CMK (cell line): ENCODE measurements around the gene WT1.
"Not testable (repeated sequence)": the region's sequence is repeated elsewhere in the genome, so short reads cannot be mapped to it uniquely, and the experiment has no call there.

Source experiments
- DNase-seq: peaks from one replicate; pipeline ENCODE4 v3.0.0-alpha.2; 2010; ENCODE audit warnings: low read depth

WT1 gene

DNA sequence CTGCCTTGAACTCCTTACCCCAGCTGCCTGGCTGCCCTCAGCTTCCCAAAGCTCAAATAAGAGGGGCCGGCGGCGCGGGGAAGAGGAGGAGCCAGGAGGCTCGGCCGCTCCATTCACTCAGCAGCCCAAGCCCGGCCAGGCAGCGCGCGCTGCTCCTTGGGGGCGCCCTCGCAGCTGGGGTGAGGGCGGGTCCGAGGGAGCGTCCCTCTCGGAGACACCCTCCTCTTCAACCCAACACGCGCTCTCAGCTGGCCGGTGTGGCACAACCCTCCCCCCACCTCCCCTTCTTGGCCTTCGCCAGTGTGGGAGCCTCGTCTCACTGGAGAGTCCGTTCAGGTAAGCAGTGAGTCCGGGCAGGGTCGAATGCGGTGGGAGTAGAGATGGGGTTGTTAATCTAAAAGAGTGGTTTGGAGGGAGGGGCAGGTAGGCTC, at the start of gene WT1:
Gene WT1 (minus strand): TSS at position 29 of the 431 bp plus-strand sequence.
- DNase-seq = peak; percentile 53

DNA sequence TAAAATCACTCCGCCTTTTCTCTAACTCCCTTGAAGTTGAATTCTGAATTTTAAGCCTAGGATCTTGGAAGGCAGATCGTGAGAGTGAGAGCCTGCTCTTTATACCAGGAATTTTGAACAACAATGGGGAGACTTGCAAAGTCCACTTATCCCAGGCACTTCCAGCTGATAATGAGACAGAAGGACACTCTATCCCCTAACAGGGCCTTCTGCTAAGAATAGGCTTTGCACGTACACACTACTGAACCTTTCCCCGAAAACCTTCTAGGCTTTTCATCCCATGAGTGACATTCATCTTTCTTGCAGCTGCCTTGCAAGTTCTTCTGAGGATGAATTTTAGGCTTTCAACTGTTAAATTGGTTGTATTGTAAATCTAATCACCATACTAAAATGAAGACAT, 44.0 kb upstream of the WT1 start:
- no peak for DNase-seq

DNA sequence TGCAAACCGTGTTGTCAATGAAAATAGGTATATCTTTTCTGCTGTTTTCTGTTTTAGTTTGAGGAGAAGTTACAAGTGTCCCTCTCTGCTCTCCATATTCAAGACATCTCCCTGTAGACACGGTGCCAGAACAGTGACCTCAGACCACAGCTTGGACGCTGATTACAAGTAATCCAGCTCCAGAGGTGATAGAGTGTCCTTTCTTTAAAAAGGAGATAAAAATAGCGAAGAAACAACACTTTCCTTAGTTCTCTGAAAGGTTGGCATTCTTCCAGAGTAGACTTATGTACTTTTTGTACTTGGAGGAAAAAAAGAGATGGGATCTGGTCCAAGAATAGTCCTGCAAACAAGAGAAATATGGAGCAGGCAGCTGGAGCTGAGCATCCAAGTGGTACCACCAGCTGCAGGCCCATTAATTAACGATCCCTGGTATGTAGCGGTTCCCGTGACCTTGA, 43.0 kb upstream of the WT1 start:
- no peak for DNase-seq

DNA sequence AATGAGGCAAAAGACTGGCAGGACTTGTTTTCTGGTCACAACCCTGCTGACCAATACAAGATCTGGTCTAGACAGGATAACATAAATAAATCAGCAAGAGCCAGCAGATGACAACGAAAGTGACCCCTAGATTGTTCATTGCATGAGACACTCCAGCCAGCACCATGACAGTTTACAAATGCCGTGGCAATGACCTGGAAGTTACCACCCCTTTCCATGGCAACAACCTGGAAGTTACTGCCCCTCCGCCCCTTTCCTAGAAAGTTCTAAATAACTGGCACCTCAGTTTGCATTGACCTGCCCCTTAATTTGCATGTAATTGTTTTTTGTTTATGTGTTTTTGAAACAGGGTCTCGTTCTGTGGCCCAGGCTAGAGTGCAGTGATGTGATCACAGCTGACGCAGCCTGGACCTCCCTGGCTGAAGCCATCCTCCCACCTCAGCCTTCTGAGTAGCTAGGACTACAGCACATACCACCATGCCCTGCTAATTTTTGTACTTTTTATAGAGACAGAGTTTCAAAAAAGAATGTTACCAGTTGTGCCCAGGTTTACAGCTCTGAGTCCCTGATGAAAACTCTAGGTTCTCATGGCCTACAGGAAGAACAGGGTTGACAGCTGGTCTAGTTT, 38.1 kb upstream of the WT1 start:
- DNase-seq = no peak

DNA sequence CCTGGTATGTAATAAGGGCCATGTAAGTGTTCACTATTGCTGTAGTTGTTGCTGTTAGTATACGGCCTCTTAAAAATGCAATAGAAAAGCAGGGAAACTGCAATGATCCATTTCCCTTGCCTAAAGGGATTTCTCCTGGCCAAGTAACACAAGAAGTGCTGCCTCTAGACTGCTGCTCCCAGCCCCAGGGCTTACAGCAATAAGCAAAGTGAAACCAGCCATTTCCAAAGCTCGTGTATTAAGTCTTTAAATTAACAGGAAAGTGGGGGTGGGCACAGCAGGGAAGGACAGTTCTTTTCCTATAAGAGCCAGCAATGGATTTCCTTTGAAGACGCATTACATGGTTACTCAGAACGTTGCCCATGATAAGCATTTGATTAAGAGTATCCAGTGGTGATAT, 36.9 kb upstream of the WT1 start:
- no peak for DNase-seq

DNA sequence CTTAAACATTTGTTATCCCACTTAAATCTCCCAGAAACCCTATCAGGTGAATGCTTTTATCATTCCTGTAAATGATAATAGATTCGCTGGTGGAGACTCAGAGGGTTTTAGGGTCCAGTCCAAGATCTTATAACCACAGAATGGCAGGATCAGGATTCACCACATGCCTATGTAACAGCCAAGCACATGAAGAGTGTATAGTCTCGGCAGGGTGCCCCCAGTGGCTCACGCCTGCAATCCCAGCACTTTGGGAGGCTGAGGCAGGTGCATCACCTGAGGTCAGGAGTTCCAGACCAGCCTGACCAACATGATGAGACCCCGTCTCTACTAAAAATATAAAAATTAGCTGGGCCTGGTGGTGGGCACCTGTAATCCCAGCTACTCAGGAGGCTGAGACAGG, 36.2 kb upstream of the WT1 start:
- not testable (repeated sequence) for DNase-seq

DNA sequence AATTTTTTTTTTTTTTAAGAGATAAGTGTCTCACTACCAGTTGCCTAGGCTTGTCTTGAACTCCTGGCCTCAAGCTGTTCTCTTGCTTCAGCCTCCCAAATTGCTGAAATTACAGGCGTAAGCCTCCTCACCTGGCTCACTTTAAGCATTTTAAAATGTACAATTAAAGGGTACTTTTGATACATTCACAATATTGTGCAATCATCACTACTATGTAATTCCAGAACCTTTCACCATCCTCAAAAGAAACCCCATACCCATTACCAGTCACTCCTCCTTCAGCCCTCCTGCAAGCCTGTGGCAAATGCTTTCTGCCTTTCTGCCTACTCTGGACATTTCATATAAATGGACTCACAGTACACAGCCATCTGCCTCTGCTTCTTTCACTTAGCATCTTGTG, 34.5 kb upstream of the WT1 start:
- DNase-seq = no peak

DNA sequence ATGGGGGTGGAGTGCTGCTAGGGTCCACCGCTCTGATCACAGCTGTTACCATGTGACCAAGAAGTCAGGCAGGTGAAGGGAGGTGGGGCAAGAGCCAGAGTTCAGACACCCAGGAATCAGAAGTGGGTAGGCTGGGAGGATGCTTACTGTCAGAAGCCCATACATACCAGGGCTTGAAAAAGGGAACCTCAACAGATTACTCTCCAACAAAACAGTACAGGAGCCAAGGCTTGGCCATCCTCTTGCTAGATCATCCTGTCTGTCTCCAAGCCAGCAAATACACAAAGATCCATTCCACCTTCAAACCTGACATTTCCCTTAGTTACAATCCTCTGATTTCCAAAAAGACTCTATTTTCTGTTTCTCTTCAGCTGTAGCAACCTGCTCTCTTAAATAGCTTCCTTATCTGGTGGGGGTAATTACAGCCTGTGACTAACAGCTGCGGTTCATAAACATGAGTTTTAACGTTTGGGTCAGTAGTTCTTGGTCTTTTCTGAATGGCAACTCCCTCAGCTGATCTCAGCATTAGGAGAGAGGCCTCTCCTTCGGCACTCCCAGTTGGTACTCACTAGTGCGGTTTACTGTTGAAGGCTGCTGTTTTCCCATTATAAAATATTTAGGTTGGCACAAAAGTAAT, 31.1 kb upstream of the WT1 start:
- DNase-seq = no peak

DNA sequence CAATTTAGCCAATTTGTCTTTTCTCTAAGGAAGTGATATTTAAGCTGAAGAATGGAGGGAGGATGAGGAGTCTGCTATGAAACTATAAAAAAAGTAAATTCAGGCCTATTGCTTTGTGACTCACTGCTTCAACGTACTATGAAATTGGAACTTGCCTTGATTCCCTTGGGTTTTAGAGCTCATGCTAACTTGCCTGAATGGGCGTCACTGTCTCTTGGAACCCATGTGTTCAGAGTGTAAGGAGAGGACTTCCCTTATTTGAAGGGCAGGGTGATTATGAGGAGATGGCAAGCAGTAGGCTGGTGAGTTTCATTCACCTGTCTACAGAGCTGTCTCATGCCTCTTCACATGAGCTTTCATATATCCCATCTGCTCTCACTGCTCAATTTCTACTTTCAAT, 28.7 kb upstream of the WT1 start:
- DNase-seq = no peak

DNA sequence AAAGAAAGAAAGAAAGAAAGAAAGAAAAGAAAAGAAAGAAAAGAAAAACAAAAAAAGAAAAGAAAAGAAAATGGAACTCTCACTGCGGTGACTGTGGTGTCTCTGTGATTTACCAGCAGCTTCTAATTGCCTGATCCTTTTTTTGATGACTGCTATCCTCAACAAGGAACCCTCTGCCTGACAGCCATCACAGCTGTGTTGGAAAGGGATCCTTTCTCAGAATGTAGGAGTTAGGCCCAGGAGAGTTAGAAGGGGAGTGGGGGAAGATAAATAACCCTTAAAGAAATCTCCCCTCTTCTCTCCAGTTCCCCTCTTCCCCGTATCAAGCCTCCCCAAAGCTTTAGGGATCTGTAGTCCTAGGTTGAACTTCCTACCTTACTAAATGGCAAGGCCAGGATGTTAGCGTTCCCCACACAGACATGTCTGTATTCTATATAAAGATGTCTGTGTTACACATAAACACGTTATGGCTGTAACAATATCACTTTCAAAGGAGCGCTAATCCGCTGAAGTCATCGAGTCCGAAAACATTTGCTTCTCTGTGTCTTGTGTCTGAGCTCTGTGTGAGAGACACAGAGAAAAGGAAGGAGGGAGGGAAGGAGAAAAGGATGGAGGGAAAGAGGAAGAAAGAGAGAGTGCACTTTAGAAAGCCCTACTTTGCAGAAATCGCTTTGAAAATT, 26.8 kb upstream of the WT1 start:
- DNase-seq = no peak

DNA sequence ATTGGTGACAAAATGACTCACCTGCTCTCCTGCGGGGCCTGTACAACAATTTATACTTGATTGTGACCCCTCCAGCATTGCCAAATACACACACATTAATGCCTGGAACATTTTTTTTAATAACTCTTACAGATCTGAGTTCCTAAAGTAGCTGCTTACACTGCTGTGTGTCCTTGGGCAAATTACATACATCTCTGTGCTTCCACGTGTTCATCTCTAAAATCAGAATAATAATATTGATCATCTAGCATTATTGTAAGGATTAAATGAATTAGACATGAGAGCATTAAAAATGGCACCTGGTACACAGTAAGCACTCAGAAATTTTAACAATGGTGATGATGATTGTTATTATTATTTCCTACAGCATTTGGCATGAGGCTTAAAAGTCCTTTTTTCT, 21.5 kb upstream of the WT1 start:
- no peak for DNase-seq

DNA sequence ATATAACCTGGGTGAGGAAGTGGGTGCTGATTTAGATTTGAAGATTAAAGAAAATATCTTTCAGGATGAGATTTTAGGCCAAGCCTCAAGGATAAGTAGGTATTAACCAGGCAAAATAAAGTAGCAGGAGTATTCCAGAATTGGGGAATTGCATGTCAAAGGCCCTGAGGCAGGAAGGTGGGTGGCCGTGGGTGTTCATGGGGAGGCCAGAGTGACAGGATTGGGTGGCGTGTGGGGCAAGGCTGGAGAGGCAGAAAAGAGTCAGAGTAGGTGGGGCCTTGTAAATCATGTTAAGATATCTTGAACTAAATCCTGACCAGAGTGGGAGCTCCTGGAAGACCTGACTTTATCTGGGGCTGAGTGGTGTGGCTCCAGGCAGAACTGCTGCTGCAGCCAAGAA, 19.7 kb upstream of the WT1 start:
- no peak for DNase-seq

DNA sequence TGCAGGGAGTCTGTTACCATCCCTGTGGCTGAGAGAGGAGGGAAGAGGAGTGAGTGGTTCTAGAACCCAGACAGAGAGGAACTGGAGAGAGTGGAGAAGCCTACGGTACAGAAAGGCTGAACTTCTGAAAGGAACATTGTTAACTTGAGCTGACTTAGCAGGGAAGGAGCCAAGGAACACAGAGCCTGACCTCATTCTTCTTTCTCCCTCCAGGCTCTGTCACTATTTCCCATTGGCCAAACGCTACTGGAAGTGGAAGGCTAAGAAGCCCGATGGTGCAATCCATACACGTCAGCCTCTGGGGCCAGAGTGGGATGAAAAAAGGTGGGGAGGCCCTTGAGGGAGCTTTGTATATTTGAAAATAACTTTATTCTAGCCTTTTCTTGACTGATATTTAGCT, 16.5 kb upstream of the WT1 start:
- DNase-seq = no peak

DNA sequence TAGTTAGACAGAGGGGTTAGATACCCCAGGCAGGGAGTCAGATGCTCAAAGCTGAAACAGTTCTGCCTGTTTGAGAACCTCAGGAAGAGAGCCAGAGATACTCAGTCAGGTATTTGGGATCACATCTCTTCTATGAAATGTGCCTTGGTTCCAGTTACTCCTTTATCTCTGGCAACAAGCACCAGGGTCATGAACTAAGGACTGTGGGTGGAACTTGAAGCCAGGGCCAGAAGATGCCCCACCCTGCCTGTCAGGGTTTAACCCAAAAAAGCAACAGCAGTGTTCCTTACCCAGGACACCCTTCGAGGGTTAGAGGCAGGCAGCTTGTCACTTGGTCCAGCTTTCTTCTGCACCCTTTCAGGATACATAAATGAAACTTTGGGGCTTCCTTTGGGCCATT, 15.0 kb upstream of the WT1 start:
- DNase-seq = no peak

DNA sequence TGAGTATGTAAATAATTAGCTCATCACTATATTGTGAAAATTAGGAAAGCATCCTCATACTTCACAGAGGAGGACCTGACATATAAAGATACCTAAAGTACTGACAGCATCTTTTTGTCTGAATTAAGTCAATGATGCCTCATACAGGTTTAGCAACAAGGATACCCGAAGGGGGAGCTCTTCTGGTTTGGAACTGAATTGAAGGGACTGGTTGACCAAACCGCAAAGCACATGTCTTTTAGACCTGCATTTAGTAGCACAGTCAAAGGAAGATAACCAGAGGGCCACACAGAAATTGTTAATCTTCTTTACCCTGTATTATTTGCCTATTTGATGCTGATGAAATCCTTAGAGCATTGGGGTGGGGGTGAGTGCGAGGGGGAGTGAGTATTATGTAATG, 12.9 kb upstream of the WT1 start:
- no peak for DNase-seq

DNA sequence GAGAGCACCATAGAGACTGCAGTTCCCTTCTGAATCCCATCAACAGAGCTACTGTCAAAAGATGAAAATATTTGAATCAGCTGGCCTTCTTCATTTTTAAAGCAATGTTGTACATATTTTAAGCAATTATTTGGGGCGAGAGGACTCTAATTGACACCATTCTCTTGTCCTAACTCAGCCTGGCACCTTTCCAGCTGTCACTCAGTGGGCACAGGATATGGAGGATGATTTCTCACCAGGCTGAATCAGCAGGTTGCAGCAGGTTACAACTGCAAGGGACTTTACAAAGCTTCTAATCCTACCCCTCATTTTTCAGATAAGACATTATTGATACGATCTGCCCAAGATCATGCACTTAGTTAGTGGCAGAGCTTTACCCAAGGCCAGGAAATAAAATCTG, 11.9 kb upstream of the WT1 start:
- no peak for DNase-seq

DNA sequence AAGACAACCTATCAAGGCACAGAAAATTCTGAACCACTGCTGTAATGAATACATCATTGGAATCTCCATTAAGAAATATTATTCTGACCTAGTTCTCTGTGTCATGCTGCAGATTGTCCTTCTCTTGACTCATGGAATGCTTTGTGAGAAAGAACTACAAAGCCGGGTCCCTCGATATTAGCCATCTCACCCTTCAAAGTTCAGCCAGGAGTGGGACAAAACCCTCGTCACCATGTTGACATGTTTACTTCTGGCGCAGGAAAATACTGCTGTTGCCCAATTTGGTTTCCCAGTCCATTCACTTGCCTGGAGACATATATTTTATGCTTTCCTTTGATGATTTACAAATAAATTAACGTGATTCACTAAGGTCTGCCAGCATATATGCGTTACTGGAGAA, 10.9 kb upstream of the WT1 start:
- no peak for DNase-seq

DNA sequence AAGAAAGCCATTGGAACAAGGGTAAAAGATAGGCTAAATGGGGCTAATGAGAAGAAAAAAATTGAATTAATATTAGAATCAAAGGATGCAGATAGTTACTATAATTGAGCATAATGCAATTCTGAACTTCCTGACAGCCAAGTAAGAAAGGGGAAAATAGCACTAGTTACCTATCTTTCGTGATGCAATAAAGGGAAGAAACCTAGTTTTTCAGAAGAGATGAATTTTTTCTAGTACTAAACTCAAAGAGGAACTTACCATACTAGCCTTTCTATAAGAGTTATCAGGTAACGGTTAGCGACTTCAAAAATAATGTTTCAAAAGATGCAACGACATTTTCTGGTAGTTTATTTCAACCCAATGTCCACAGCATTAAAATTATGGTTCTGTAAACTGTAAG, 8.8 kb upstream of the WT1 start:
- no peak for DNase-seq

DNA sequence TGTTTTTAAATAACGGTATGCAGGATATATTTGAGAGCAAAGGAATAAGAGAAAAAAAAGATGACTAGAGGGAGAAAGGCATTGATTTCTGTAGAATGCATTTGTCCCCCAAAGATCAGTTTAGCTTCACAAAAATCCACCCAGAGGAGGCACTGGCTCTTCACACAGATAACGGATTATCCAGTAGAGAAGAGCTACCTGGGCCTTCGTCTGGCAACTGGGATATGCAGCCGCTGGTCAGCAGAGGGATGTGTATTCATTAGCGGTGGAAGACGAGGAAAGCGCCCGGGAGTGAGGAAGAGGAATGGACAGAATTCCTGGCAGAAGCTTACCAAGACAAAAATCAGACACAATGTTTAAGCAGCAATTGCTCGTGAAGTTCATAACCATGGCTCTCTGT, 5.6 kb upstream of the WT1 start:
- DNase-seq = no peak

DNA sequence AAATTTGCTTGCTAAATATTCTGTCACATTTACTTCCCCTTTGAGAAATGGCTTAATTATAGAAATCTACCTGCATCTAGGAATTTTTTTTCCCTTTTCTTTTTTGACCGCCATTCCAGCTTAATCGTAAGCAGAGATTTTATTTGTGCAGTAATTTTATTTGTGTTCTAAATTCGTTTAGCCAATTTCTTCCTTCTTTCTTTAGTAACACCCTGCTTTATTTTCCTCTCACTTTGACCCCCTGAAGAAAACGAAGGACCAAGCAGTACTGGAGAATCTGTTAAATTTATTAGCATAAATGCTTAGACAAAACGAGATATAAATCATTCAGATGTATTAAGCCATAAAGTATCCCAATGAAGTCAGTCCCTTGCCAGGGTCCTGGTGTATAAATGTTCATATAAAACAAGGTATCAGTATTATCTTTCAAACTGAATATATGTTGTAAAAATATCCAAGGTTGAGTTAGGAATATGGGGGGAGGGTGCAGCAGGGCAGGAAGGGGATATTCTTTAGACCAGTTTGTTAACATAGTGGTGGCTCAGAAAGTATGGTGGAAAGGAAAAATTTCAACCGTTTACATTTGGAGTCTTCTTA, 5.1 kb upstream of the WT1 start:
- no peak for DNase-seq

DNA sequence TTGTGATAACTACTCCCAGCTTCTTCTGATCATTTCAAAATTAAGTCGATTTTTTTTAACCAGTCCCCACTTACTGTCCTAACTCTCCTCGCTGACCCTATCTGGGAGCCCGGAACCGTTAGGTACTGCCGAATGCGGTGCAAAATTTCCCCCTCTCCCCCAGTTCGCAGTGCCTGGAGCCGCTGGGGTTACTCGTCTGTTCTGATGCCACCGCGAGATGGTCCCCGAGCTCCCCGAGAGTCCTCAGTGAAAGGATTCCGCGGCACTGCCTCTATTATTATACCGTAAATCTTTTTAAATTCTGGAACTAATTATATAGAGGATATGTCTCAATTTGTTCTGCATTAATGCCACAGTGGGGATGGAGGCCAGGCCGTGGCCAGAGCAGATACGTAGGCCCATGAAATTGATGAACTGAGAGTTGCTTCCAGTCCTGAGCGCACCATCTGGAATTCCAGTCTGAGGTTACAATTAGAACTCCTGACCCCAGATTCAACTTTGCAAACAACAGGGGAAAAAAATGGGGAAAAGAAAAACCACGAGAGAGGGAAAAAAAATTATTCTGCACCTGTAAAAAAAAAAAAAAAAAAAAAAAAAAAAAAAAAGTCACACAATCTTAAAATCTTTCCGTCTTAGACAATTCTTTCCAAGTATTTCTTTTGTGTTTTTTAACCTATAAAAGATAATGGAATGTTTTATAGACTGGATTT, 4.3 kb upstream of the WT1 start:
- DNase-seq = no peak

DNA sequence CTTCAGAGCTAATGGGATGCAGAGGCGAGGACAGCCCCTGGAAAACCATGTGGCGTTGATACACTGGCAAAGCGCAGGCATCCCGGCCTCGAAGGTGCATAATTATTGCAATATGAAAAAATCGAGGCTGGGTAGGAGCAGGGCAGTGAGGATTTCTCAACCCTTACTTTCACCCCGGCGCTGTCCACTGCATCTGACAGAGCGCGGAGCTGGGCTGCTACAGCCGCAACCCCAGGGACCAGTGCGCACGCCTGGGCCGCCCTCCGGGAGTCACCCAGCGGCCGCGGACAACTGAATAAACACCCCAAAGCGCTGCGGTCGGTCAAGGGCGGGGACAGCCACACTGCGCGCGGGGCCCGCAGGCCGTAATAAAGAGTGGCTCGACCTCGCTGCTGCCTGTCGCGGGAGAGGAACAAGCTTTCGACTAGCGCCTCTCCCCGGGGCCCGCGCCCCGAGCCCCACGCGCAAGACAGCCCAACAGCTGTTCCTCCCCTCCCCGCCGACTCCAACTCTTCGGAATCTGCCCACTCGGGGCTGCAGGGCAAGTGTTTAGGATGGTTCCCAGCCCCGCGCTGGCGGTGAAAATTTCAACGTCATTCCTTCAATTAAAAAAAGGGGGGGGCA, 3.6 kb upstream of the WT1 start:
- no peak for DNase-seq
